Measurements from ENCODE around the gene CRKL.

Gene CRKL

GRCh38 chr22:20957102-20957682, 40.0 kb downstream of the CRKL start:
- in situ Hi-C loops (cut with MboI; ENCODE audit: low sequenced_read_pairs): no loop called here
- Histone ChIP-seq H3K36me3 (replicated peaks) (peaks cover 23% of the 10 kb centered on the region), H3K27me3 (ENCODE audit: low read depth) (no peaks in the 10 kb centered on the region), H3K9me3 (no peaks in the 10 kb centered on the region), H3K4me3 (peak overlapping the region; percentile 63), H3K4me1 (peaks cover 10% of the 10 kb centered on the region)
- peak in 1 of 2 experiments; percentile 51 for DNase-seq (ENCODE audit: low spot score in 2 of 2)

- DNase-seq (ENCODE audit: low spot score in 2 of 2): peak; percentile 44 to 75
- in situ Hi-C loops (cut with MboI; ENCODE audit: low sequenced_read_pairs): no loop called here
Observed at GRCh38 chr22:20957683-20958431, 40.6 kb downstream of the CRKL start.

GRCh38 chr22:20959578-20960461, 42.6 kb downstream of the CRKL start:
- Histone ChIP-seq H3K27me3 (ENCODE audit: low read depth) (no peaks in the 10 kb centered on the region), H3K4me1 (peaks cover 10% of the 10 kb centered on the region), H3K9me3 (no peaks in the 10 kb centered on the region), H3K36me3 (replicated peaks) (no peaks in the 10 kb centered on the region; the same call in 1 of the 2 replicates), H3K4me3 (no peak overlapping the region)
- DNase-seq (ENCODE audit: low spot score in 2 of 2): no peak
- in situ Hi-C loops (cut with MboI; ENCODE audit: low sequenced_read_pairs): loop anchor here (10.0 kb wide), 1 partner anchor 105 kb away; no protein-coding TSS in a partner anchor

More at GRCh38 chr22:20957683-20958431, 40.6 kb downstream of the CRKL start:
- H3K4me1 ChIP-seq: peaks cover 10% of the 10 kb centered on the region
- peak overlapping the region; percentile 63 for H3K4me3 ChIP-seq
- H3K9me3 ChIP-seq: no peaks in the 10 kb centered on the region
- H3K36me3 ChIP-seq (replicated peaks): peaks cover 16% of the 10 kb centered on the region
- no peaks in the 10 kb centered on the region for H3K27me3 ChIP-seq (ENCODE audit: low read depth)

GRCh38 chr22:20960609-20961008, 43.4 kb downstream of the CRKL start:
- no peaks in the 10 kb centered on the region for H3K27me3 ChIP-seq (ENCODE audit: low read depth)

GRCh38 chr22:20962491-20962945, 45.3 kb downstream of the CRKL start:
- in situ Hi-C loops (cut with MboI; ENCODE audit: low sequenced_read_pairs): loop anchor here (10.0 kb wide), 1 partner anchor 102 kb away; no protein-coding TSS in a partner anchor
- no peaks in the 10 kb centered on the region for H3K27me3 ChIP-seq (ENCODE audit: low read depth)

More at GRCh38 chr22:20960609-20961008, 43.4 kb downstream of the CRKL start:
- DNase-seq (ENCODE audit: low spot score in 2 of 2): no peak
- H3K4me1 ChIP-seq: peaks cover 10% of the 10 kb centered on the region
- in situ Hi-C loops (cut with MboI; ENCODE audit: low sequenced_read_pairs): loop anchor here (10.0 kb wide), 1 partner anchor 104 kb away; no protein-coding TSS in a partner anchor
- no peaks in the 10 kb centered on the region; the same call in 1 of the 2 replicates for H3K36me3 ChIP-seq (replicated peaks)
- H3K4me3 ChIP-seq: no peak overlapping the region
- H3K9me3 ChIP-seq: no peaks in the 10 kb centered on the region

DNA sequence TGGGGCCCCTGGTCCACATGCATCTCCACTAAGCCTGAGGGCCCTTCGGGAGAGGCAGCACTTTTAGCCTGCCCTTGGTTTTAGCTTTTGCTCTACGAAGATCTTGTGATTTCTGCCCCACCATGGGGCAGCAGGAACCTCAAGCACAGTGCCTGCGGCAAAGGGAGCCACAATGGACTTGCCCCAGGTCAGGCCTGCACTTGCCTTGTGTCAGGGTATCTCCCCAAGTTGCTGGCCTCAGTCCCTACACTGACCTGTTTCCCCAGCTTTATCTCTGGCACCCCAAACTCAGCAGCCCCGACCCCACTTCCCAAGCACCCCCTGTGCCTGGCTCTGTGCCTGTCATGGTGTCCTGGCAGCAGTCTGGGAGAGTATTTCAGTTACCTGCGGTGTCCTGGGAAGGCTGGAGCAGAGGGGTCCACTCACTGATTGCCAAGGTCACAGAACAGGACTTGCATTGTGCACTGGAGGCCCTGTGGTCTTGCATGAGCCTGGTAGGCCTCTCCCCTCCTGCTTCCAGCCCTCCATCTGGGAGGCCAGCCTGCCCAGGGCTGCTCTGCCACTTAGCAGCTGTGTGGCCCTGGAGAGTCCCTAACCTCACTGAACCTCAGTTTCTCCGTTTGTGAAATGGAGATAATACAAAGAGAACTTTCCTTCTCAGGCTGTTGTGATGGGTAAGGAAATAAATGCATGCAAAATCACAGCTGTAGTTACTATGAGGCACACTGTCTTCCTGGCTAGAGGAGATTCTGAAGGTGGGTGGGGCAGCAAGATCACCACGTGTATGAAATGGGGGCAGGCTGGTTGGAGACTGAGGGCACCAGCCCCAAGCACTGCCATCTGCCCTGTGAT, 46.2 kb downstream of the CRKL start:
- Histone ChIP-seq H3K27me3 (ENCODE audit: low read depth) (no peaks in the 10 kb centered on the region), H3K9me3 (no peaks in the 10 kb centered on the region), H3K36me3 (replicated peaks) (no peaks in the 10 kb centered on the region), H3K4me1 (no peaks in the 10 kb centered on the region), H3K4me3 (no peak overlapping the region)
- DNase-seq (ENCODE audit: low spot score in 2 of 2): no peak
- in situ Hi-C loops (cut with MboI; ENCODE audit: low sequenced_read_pairs): loop anchor here (10.0 kb wide), 1 partner anchor 101 kb away; no protein-coding TSS in a partner anchor

More at GRCh38 chr22:20962491-20962945, 45.3 kb downstream of the CRKL start:
- Histone ChIP-seq H3K9me3 (no peaks in the 10 kb centered on the region), H3K36me3 (replicated peaks) (no peaks in the 10 kb centered on the region), H3K4me3 (no peak overlapping the region), H3K4me1 (peaks cover 6% of the 10 kb centered on the region)
- no peak for DNase-seq (ENCODE audit: low spot score in 2 of 2)

- H3K27me3 ChIP-seq (ENCODE audit: low read depth): no peaks in the 10 kb centered on the region
- no peaks in the 10 kb centered on the region for H3K36me3 ChIP-seq (replicated peaks)
- no peaks in the 10 kb centered on the region for H3K4me1 ChIP-seq
- no peak overlapping the region for H3K4me3 ChIP-seq
- in situ Hi-C loops (cut with MboI; ENCODE audit: low sequenced_read_pairs): loop anchor here (10.0 kb wide), 1 partner anchor 101 kb away; no protein-coding TSS in a partner anchor
- DNase-seq (ENCODE audit: low spot score in 2 of 2): no peak
- no peaks in the 10 kb centered on the region for H3K9me3 ChIP-seq
Observed at GRCh38 chr22:20964090-20964798, 47.0 kb downstream of the CRKL start.

DNA sequence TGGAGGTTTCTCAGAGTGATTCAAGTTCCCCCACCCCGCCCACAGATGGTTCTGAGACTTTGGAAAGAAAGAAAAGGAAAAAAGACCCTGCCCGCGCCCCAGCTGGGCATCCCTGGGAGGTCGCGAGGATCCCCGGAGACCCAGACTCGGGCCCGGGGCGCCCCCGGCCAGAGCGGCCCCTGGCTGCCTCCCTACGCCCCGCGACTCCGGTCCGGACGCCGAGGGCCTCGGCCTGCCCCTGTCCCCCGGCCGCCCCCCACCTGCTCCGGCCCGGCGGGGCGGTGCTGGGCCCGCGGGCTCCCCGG, 47.5 kb downstream of the CRKL start:
- Histone ChIP-seq H3K4me3 (no peak overlapping the region), H3K4me1 (no peaks in the 10 kb centered on the region), H3K27me3 (ENCODE audit: low read depth) (no peaks in the 10 kb centered on the region), H3K9me3 (no peaks in the 10 kb centered on the region), H3K36me3 (replicated peaks) (no peaks in the 10 kb centered on the region)
- in situ Hi-C loops (cut with MboI; ENCODE audit: low sequenced_read_pairs): loop anchor here (10.0 kb wide), 1 partner anchor 100 kb away; no protein-coding TSS in a partner anchor
- no peak for DNase-seq (ENCODE audit: low spot score in 2 of 2)

GRCh38 chr22:20965104-20965887, 48.1 kb downstream of the CRKL start:
- Histone ChIP-seq H3K4me3 (no peak overlapping the region), H3K27me3 (ENCODE audit: low read depth) (no peaks in the 10 kb centered on the region), H3K36me3 (replicated peaks) (no peaks in the 10 kb centered on the region), H3K9me3 (no peaks in the 10 kb centered on the region), H3K4me1 (no peaks in the 10 kb centered on the region)
- in situ Hi-C loops (cut with MboI; ENCODE audit: low sequenced_read_pairs): loop anchor here (10.0 kb wide), 1 partner anchor 100 kb away; no protein-coding TSS in a partner anchor
- no peak for DNase-seq (ENCODE audit: low spot score in 2 of 2)

- Histone ChIP-seq H3K9me3 (no peaks in the 10 kb centered on the region), H3K4me3 (no peak overlapping the region), H3K27me3 (ENCODE audit: low read depth) (no peaks in the 10 kb centered on the region), H3K4me1 (no peaks in the 10 kb centered on the region), H3K36me3 (replicated peaks) (no peaks in the 10 kb centered on the region)
- DNase-seq (ENCODE audit: low spot score in 2 of 2): no peak
- in situ Hi-C loops (cut with MboI; ENCODE audit: low sequenced_read_pairs): loop anchor here (10.0 kb wide), 1 partner anchor 99 kb away; no protein-coding TSS in a partner anchor
Observed at GRCh38 chr22:20965888-20966855, 49.0 kb downstream of the CRKL start.
